GM23338 (cell line): ENCODE measurements around the gene LPP. TPM values are rescaled to one million over a fixed set of nuclear protein-coding genes. Genes with fewer than 3 reads are reported as not detected.

Experiments used
- ATAC-seq: fragments of 200-7000 bp; cut with Tn5 transposase; 3 replicates; pipeline ENCODE4 v1.9.1; 2020
- DNase-seq: peaks from one replicate; pipeline ENCODE4 v3.0.0-alpha.2; 2015; ENCODE audit warnings: low spot score
- H2AFZ ChIP-seq: fragments of 200-600 bp; sonication (generic); 2 replicates; pipeline ENCODE4 v1.8.0; 2016; ENCODE audit warnings: antibody characterized with exemption, mild to moderate bottlenecking, moderate library complexity
- H3F3A ChIP-seq: fragments of 200-600 bp; sonication (generic); replicated peaks from 2 replicates; pipeline ENCODE4 v1.8.0; 2017; ENCODE audit warnings: antibody characterized with exemption, mixed run types, low read depth
- H3K27ac ChIP-seq: fragments of 200-600 bp; sonication (generic); 2 replicates; pipeline ENCODE4 v1.6.1; 2016; ENCODE audit warnings: low read depth
- H3K27me3 ChIP-seq: fragments of 200-600 bp; sonication (generic); 2 replicates; pipeline ENCODE4 v1.8.0; 2016; ENCODE audit warnings: mild to moderate bottlenecking, mixed run types, moderate library complexity; ENCODE audit not compliant: insufficient read depth
- H3K36me3 ChIP-seq: fragments of 200-600 bp; sonication (generic); 2 replicates; pipeline ENCODE4 v1.8.0; 2016; ENCODE audit warnings: mild to moderate bottlenecking; ENCODE audit not compliant: insufficient read depth
- H3K4me1 ChIP-seq: fragments of 200-600 bp; sonication (generic); 2 replicates; pipeline ENCODE4 v1.8.0; 2016; ENCODE audit warnings: mild to moderate bottlenecking, moderate library complexity; ENCODE audit not compliant: insufficient read depth
- H3K4me2 ChIP-seq: fragments of 200-600 bp; sonication (generic); 2 replicates; pipeline ENCODE4 v1.7.1; 2017; ENCODE audit warnings: mixed run types
- H3K4me3 ChIP-seq: fragments of 200-600 bp; sonication (generic); 2 replicates; pipeline ENCODE4 v1.6.1; 2016; ENCODE audit warnings: mixed run types
- H3K79me2 ChIP-seq: fragments of 200-600 bp; sonication (generic); replicated peaks from 2 replicates; pipeline ENCODE4 v1.8.0; 2017; ENCODE audit warnings: mild to moderate bottlenecking; ENCODE audit not compliant: insufficient read depth
- H3K9me2 ChIP-seq: fragments of 200-600 bp; sonication (generic); 2 replicates; pipeline ENCODE4 v1.8.0; 2017; ENCODE audit not compliant: insufficient read depth
- H4K20me1 ChIP-seq: fragments of 200-600 bp; sonication (generic); replicated peaks from 2 replicates; pipeline ENCODE4 v1.8.0; 2017; ENCODE audit warnings: mild to moderate bottlenecking; ENCODE audit not compliant: insufficient read depth
- H3K27ac Mint-ChIP-seq: 2 replicates; pipeline ENCODE4 v1.8.0; 2020; ENCODE audit warnings: inconsistent platforms, mild to moderate bottlenecking, moderate library complexity, mixed read lengths
- H3K27me3 Mint-ChIP-seq: 3 replicates; pipeline ENCODE4 v1.8.0; 2022; ENCODE audit warnings: low read depth, mild to moderate bottlenecking, moderate library complexity, mixed read lengths, inconsistent platforms; ENCODE audit not compliant: insufficient read depth, poor library complexity
- H3K36me3 Mint-ChIP-seq: 3 replicates; pipeline ENCODE4 v1.8.0; 2021; ENCODE audit warnings: low read depth, mild to moderate bottlenecking, inconsistent platforms, moderate library complexity, mixed read lengths
- H3K4me1 Mint-ChIP-seq: 3 replicates; pipeline ENCODE4 v1.8.0; 2020; ENCODE audit warnings: mild to moderate bottlenecking, inconsistent platforms, mixed read lengths
- H3K4me3 Mint-ChIP-seq: 3 replicates; pipeline ENCODE4 v1.8.0; 2021; ENCODE audit warnings: moderate library complexity, mild to moderate bottlenecking, inconsistent platforms, mixed read lengths
- H3K9me3 Mint-ChIP-seq: 3 replicates; pipeline ENCODE4 v1.8.0; 2020; ENCODE audit warnings: moderate library complexity, mild to moderate bottlenecking, inconsistent platforms, mixed read lengths
- CREB1 ChIP-seq: fragments of 250-450 bp; sonication (Bioruptor Pico); IDR thresholded peaks from 2 replicates; pipeline ENCODE4 v1.5.0; 2020; ENCODE audit warnings: low read depth, mild to moderate bottlenecking, moderate library complexity
- EZH2 ChIP-seq: fragments of 200-600 bp; sonication (generic); IDR thresholded peaks from one replicate; pipeline ENCODE4 v1.8.0; 2017; ENCODE audit warnings: antibody characterized with exemption, mild to moderate bottlenecking, low read depth; ENCODE audit not compliant: unreplicated experiment
- EZH2phosphoT487 ChIP-seq: fragments of 200-600 bp; sonication (generic); IDR thresholded peaks from one replicate; pipeline ENCODE4 v1.8.1; 2018; ENCODE audit warnings: antibody characterized with exemption; ENCODE audit not compliant: unreplicated experiment
- JUNB ChIP-seq: IDR thresholded peaks from one replicate; pipeline ENCODE4 v1.6.1; 2016; ENCODE audit warnings: antibody characterized with exemption; ENCODE audit not compliant: unreplicated experiment
- NANOG ChIP-seq: IDR thresholded peaks from 2 replicates; pipeline ENCODE4 v1.6.1; 2016; ENCODE audit warnings: antibody characterized with exemption, borderline replicate concordance
- POLR2AphosphoS5 ChIP-seq: IDR thresholded peaks from 2 replicates; pipeline ENCODE4 v1.6.1; 2016; ENCODE audit warnings: antibody characterized with exemption, low read depth
- STAT1 ChIP-seq: IDR thresholded peaks from one replicate; pipeline ENCODE4 v1.6.1; 2016; ENCODE audit warnings: antibody characterized with exemption; ENCODE audit not compliant: unreplicated experiment
- ZNF114 ChIP-seq: fragments of 250-450 bp; sonication (Bioruptor Pico); IDR thresholded peaks from 2 replicates; pipeline ENCODE4 v1.5.0; 2020; ENCODE audit warnings: mild to moderate bottlenecking, moderate library complexity
- ZNF331 ChIP-seq: fragments of 250-450 bp; sonication (Bioruptor Pico); IDR thresholded peaks from 2 replicates; pipeline ENCODE4 v1.5.0; 2020; ENCODE audit warnings: low read depth, mild to moderate bottlenecking, moderate library complexity
- polyA plus RNA-seq: library from polyadenylated mRNA; unstranded; fragments of >200 nt; fragmentation: Nextera tagmentation; extraction: Ambion mirVana; gene quantifications from 2 replicates; pipeline ENCODE4 v1.2.1, GENCODE V29; 2016
- total RNA-seq: library from RNA; depleted of rRNA; stranded (reverse); fragments of >200 nt; shearing (Covaris generic); gene quantifications from 2 replicates; pipeline ENCODE4 v1.2.3, GENCODE V29; 2014
- TF ChIP-seq, protein P1 (sequence below): IDR thresholded peaks from one replicate; pipeline ENCODE4 v1.6.1; 2018; ENCODE audit warnings: antibody characterized with exemption; ENCODE audit not compliant: unreplicated experiment
- TF ChIP-seq, protein P2 (sequence below): fragments of 250-450 bp; sonication (Bioruptor Pico); IDR thresholded peaks from 2 replicates; pipeline ENCODE4 v1.5.0; 2020; ENCODE audit warnings: mild to moderate bottlenecking, moderate library complexity
- TF ChIP-seq, protein P3 (sequence below): IDR thresholded peaks from 2 replicates; pipeline ENCODE4 v1.6.1; 2016; ENCODE audit warnings: antibody characterized with exemption
- TF ChIP-seq, protein P4 (sequence below), 2 experiments: fragments of 200-600 bp in 1 of 2; sonication (generic) in 1 of 2; conservative IDR thresholded peaks; 2 replicates each; pipeline versions ENCODE4 v1.5.1 to v1.6.1; 2016 to 2017; ENCODE audit warnings: antibody characterized with exemption in 2 of 2, low read depth in 2 of 2, mild to moderate bottlenecking in 2 of 2, moderate library complexity in 1 of 2

The LPP gene
- total and polyA plus RNA-seq, 2 experiments from 2014 or later: 23.0 to 35.2 TPM

DNA sequence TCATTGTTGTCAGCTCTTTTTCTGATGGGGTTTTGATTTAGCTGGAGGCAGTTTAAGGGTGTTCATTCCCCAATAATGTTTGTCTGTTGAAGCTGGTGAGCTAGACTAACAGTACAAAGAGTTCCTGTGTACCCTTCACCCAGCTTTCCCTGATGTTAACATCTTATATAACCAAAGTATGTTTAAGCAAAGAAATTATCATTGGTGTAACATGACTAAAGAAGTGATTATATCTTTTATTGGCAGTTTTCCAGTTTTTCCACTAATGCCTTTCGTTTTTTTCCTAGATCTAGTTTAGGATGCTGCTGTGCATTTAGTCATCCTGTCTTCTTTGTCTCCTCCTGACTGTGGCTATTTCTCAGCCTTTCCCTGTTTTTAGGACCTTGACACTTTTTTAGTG is 165.6 kb downstream of the LPP start:
- Mint-ChIP-seq H3K4me1 (no peaks in the 10 kb centered on the region), H3K27me3 (peaks cover 2% of the 10 kb centered on the region), H3K9me3 (no peaks in the 10 kb centered on the region), H3K27ac (no peak overlapping the region), H3K4me3 (no peak overlapping the region), H3K36me3 (no peaks in the 10 kb centered on the region)
- Histone ChIP-seq H3K4me1 (no peaks in the 10 kb centered on the region), H3K27ac (no peak overlapping the region), H4K20me1 (no peaks in the 10 kb centered on the region), H3K4me3 (no peak overlapping the region), H3K79me2 (0 out of 2 replicates have a peak, but pooled peaks cover 3% of the 10 kb centered on the region), H3K27me3 (no peaks in the 10 kb centered on the region), H3K4me2 (no peak overlapping the region), H3F3A (no peaks in the 10 kb centered on the region), H2AFZ (no peak overlapping the region), H3K9me2 (peaks cover 5% of the 10 kb centered on the region; the same call in 1 of the 2 replicates), H3K36me3 (no peaks in the 10 kb centered on the region)
- TF ChIP-seq ZNF114 (CRISPR knock-in tag) (no peak), JUNB (no peak), EZH2phosphoT487 (no peak), ZNF331 (CRISPR knock-in tag) (no peak), POLR2AphosphoS5 (no peak), NANOG (no peak), STAT1 (no peak), EZH2 (no peak), CREB1 (CRISPR knock-in tag) (no peak)
- TF ChIP-seq, protein P1, sequence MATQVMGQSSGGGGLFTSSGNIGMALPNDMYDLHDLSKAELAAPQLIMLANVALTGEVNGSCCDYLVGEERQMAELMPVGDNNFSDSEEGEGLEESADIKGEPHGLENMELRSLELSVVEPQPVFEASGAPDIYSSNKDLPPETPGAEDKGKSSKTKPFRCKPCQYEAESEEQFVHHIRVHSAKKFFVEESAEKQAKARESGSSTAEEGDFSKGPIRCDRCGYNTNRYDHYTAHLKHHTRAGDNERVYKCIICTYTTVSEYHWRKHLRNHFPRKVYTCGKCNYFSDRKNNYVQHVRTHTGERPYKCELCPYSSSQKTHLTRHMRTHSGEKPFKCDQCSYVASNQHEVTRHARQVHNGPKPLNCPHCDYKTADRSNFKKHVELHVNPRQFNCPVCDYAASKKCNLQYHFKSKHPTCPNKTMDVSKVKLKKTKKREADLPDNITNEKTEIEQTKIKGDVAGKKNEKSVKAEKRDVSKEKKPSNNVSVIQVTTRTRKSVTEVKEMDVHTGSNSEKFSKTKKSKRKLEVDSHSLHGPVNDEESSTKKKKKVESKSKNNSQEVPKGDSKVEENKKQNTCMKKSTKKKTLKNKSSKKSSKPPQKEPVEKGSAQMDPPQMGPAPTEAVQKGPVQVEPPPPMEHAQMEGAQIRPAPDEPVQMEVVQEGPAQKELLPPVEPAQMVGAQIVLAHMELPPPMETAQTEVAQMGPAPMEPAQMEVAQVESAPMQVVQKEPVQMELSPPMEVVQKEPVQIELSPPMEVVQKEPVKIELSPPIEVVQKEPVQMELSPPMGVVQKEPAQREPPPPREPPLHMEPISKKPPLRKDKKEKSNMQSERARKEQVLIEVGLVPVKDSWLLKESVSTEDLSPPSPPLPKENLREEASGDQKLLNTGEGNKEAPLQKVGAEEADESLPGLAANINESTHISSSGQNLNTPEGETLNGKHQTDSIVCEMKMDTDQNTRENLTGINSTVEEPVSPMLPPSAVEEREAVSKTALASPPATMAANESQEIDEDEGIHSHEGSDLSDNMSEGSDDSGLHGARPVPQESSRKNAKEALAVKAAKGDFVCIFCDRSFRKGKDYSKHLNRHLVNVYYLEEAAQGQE: no peak
- TF ChIP-seq, protein P2, sequence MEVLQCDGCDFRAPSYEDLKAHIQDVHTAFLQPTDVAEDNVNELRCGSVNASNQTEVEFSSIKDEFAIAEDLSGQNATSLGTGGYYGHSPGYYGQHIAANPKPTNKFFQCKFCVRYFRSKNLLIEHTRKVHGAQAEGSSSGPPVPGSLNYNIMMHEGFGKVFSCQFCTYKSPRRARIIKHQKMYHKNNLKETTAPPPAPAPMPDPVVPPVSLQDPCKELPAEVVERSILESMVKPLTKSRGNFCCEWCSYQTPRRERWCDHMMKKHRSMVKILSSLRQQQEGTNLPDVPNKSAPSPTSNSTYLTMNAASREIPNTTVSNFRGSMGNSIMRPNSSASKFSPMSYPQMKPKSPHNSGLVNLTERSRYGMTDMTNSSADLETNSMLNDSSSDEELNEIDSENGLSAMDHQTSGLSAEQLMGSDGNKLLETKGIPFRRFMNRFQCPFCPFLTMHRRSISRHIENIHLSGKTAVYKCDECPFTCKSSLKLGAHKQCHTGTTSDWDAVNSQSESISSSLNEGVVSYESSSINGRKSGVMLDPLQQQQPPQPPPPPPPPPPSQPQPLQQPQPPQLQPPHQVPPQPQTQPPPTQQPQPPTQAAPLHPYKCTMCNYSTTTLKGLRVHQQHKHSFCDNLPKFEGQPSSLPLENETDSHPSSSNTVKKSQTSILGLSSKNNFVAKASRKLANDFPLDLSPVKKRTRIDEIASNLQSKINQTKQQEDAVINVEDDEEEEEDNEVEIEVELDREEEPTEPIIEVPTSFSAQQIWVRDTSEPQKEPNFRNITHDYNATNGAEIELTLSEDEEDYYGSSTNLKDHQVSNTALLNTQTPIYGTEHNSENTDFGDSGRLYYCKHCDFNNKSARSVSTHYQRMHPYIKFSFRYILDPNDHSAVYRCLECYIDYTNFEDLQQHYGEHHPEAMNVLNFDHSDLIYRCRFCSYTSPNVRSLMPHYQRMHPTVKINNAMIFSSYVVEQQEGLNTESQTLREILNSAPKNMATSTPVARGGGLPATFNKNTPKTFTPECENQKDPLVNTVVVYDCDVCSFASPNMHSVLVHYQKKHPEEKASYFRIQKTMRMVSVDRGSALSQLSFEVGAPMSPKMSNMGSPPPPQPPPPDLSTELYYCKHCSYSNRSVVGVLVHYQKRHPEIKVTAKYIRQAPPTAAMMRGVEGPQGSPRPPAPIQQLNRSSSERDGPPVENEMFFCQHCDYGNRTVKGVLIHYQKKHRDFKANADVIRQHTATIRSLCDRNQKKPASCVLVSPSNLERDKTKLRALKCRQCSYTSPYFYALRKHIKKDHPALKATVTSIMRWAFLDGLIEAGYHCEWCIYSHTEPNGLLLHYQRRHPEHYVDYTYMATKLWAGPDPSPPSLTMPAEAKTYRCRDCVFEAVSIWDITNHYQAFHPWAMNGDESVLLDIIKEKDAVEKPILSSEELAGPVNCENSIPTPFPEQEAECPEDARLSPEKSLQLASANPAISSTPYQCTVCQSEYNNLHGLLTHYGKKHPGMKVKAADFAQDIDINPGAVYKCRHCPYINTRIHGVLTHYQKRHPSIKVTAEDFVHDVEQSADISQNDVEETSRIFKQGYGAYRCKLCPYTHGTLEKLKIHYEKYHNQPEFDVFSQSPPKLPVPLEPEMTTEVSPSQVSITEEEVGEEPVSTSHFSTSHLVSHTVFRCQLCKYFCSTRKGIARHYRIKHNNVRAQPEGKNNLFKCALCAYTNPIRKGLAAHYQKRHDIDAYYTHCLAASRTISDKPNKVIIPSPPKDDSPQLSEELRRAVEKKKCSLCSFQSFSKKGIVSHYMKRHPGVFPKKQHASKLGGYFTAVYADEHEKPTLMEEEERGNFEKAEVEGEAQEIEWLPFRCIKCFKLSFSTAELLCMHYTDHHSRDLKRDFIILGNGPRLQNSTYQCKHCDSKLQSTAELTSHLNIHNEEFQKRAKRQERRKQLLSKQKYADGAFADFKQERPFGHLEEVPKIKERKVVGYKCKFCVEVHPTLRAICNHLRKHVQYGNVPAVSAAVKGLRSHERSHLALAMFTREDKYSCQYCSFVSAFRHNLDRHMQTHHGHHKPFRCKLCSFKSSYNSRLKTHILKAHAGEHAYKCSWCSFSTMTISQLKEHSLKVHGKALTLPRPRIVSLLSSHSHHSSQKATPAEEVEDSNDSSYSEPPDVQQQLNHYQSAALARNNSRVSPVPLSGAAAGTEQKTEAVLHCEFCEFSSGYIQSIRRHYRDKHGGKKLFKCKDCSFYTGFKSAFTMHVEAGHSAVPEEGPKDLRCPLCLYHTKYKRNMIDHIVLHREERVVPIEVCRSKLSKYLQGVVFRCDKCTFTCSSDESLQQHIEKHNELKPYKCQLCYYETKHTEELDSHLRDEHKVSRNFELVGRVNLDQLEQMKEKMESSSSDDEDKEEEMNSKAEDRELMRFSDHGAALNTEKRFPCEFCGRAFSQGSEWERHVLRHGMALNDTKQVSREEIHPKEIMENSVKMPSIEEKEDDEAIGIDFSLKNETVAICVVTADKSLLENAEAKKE: no peak
- TF ChIP-seq, protein P3, sequence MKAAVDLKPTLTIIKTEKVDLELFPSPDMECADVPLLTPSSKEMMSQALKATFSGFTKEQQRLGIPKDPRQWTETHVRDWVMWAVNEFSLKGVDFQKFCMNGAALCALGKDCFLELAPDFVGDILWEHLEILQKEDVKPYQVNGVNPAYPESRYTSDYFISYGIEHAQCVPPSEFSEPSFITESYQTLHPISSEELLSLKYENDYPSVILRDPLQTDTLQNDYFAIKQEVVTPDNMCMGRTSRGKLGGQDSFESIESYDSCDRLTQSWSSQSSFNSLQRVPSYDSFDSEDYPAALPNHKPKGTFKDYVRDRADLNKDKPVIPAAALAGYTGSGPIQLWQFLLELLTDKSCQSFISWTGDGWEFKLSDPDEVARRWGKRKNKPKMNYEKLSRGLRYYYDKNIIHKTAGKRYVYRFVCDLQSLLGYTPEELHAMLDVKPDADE: no peak
- TF ChIP-seq, protein P4, sequence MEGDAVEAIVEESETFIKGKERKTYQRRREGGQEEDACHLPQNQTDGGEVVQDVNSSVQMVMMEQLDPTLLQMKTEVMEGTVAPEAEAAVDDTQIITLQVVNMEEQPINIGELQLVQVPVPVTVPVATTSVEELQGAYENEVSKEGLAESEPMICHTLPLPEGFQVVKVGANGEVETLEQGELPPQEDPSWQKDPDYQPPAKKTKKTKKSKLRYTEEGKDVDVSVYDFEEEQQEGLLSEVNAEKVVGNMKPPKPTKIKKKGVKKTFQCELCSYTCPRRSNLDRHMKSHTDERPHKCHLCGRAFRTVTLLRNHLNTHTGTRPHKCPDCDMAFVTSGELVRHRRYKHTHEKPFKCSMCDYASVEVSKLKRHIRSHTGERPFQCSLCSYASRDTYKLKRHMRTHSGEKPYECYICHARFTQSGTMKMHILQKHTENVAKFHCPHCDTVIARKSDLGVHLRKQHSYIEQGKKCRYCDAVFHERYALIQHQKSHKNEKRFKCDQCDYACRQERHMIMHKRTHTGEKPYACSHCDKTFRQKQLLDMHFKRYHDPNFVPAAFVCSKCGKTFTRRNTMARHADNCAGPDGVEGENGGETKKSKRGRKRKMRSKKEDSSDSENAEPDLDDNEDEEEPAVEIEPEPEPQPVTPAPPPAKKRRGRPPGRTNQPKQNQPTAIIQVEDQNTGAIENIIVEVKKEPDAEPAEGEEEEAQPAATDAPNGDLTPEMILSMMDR (conservative IDR thresholded peaks at IDR 0.05; ENCODE audit: low read depth in 2 of 2): no peak
- DNase-seq (no peak), ATAC-seq (no peak)
